HL-60 (cell line): ENCODE measurements around the gene DUSP28.

Source experiments
- DNase-seq, 2 experiments: peaks; one replicate each; pipeline ENCODE4 v3.0.0-alpha.2; 2010 to 2020; ENCODE audit warnings: low read depth in 1 of 2, low spot score in 1 of 2
- H3K27ac ChIP-seq: fragments of 250-450 bp; sonication (Bioruptor Pico); replicated peaks from 2 replicates; pipeline ENCODE4 v1.5.1; 2020; ENCODE audit warnings: mild to moderate bottlenecking, moderate library complexity
- H3K27me3 ChIP-seq: fragments of 250-450 bp; sonication (Bioruptor Pico); 2 replicates; pipeline ENCODE4 v1.5.1; 2021; ENCODE audit warnings: mild to moderate bottlenecking, moderate library complexity; ENCODE audit not compliant: insufficient read depth, poor library complexity, severe bottlenecking
- H3K4me3 ChIP-seq: replicated peaks from 2 replicates; pipeline ENCODE4 v1.5.1; 2011; ENCODE audit warnings: mild to moderate bottlenecking, control low read depth, low read length; ENCODE audit not compliant: insufficient read depth
- GABPA ChIP-seq: IDR thresholded peaks from 2 replicates; pipeline ENCODE4 v1.6.1; 2012; ENCODE audit warnings: low read depth
- POLR2AphosphoS5 ChIP-seq: IDR thresholded peaks from 2 replicates; pipeline ENCODE4 v1.6.1; 2012; ENCODE audit warnings: low read depth
- SPI1 ChIP-seq: IDR thresholded peaks from 2 replicates; pipeline ENCODE4 v1.6.1; 2012; ENCODE audit warnings: low read depth, mild to moderate bottlenecking, borderline replicate concordance
- TF ChIP-seq, protein P1 (sequence below): IDR thresholded peaks from 2 replicates; pipeline ENCODE4 v1.6.1; 2012; ENCODE audit warnings: low read depth; ENCODE audit not compliant: insufficient replicate concordance
- TF ChIP-seq, protein P2 (sequence below): IDR thresholded peaks from one replicate; pipeline ENCODE4 v1.5.1; 2011; ENCODE audit warnings: low read length, control low read depth, inconsistent platforms; ENCODE audit not compliant: insufficient read depth

DUSP28 gene

DNA sequence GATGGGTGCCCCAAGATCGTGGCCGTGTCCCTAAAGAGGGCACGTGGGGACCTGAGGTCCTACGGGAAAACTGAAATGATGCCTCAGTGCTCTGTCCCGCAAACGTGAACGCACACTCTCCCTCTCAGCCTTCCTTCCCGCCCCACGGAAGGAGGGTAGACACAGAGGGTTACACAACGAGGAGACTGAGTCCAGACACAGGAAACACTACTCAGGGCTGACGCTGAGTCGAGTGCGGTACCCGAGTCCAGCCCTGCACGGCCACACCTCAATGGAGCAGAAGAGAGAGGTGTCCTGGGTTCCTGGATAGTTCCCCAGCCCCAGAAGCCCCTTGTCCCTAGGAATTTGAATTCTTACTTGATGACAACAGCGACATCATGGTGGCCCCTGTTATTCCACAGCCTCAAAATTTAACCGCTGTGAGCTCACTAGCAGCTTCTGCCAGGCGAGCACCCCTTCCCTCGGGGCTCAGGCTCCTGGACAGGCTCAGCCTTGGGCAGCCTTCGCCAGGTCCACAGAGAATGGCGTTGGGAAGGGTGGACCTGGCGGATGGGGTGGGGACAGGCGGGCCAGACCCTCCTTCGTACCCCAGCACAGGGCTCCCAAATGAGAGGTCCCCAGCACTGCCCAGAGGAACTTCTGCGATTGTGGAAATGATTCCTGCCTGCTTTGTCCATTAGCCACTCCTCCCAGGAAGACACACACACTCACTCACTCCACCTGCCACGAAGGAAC lies 7.1 kb downstream of the DUSP28 start:
- Histone ChIP-seq H3K4me3 (peak overlapping the region; percentile 56), H3K27me3 (no peaks in the 10 kb centered on the region), H3K27ac (peak overlapping the region; percentile 92)
- peak in 1 of 2 experiments; percentile 59 for DNase-seq
- no peak for TF ChIP-seq POLR2AphosphoS5

DNA sequence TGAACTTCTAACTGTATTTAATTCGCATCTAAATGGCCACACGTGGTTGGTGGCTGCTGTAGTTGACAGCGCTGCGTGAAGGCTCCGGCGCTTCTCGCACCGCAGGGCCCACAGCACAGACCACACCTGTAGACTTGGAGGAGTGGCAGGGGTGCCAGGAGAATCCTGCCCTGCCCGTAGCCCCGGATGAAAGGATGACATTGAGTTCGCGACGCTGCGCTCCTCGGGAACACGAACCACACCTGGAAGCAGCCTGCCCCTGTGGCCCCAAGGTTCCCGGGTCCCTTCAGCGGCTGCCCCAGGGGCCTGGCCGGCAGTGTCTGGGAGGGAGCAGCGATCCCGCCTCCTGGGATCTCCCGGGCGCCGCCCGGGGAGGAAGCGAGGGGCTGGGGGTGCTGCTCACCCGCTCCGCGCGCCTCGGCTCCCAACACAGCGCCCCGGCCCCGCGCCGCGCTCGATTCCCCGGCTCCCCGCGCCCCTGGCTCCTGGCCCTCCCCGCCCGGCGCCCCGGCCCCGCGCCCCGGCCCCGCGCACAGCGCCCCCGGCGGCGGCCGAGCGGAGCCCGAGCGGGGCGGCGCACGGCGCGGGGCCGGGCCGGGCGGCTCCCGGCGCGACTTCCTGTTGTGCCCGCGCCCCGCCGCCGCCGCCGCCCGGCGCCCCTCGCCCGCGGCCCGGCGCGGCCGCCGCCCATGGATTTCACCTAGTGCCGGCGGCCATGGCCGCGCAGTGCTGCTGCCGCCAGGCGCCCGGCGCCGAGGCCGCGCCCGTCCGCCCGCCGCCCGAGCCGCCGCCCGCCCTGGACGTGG lies 7.9 kb downstream of the DUSP28 start, which contains the start of gene RNPEPL1:
Gene RNPEPL1, plus strand, starts transcription at position 613 of the 806 bp plus-strand sequence. Its CDS starts 103 bp downstream, at position 716.
- Histone ChIP-seq H3K4me3 (peak within 1 kb of the TSS; percentile 58), H3K27ac (peak within 1 kb of the TSS; percentile 92), H3K27me3 (no peaks in the 10 kb centered on the region)
- DNase-seq = peak in 1 of 2 experiments; percentile 34
- TF ChIP-seq, protein P1, sequence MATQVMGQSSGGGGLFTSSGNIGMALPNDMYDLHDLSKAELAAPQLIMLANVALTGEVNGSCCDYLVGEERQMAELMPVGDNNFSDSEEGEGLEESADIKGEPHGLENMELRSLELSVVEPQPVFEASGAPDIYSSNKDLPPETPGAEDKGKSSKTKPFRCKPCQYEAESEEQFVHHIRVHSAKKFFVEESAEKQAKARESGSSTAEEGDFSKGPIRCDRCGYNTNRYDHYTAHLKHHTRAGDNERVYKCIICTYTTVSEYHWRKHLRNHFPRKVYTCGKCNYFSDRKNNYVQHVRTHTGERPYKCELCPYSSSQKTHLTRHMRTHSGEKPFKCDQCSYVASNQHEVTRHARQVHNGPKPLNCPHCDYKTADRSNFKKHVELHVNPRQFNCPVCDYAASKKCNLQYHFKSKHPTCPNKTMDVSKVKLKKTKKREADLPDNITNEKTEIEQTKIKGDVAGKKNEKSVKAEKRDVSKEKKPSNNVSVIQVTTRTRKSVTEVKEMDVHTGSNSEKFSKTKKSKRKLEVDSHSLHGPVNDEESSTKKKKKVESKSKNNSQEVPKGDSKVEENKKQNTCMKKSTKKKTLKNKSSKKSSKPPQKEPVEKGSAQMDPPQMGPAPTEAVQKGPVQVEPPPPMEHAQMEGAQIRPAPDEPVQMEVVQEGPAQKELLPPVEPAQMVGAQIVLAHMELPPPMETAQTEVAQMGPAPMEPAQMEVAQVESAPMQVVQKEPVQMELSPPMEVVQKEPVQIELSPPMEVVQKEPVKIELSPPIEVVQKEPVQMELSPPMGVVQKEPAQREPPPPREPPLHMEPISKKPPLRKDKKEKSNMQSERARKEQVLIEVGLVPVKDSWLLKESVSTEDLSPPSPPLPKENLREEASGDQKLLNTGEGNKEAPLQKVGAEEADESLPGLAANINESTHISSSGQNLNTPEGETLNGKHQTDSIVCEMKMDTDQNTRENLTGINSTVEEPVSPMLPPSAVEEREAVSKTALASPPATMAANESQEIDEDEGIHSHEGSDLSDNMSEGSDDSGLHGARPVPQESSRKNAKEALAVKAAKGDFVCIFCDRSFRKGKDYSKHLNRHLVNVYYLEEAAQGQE = no peak
- TF ChIP-seq SPI1 (no peak), POLR2AphosphoS5 (peak; percentile 30; the same call in 1 of the 2 replicates)
- TF ChIP-seq, protein P2, sequence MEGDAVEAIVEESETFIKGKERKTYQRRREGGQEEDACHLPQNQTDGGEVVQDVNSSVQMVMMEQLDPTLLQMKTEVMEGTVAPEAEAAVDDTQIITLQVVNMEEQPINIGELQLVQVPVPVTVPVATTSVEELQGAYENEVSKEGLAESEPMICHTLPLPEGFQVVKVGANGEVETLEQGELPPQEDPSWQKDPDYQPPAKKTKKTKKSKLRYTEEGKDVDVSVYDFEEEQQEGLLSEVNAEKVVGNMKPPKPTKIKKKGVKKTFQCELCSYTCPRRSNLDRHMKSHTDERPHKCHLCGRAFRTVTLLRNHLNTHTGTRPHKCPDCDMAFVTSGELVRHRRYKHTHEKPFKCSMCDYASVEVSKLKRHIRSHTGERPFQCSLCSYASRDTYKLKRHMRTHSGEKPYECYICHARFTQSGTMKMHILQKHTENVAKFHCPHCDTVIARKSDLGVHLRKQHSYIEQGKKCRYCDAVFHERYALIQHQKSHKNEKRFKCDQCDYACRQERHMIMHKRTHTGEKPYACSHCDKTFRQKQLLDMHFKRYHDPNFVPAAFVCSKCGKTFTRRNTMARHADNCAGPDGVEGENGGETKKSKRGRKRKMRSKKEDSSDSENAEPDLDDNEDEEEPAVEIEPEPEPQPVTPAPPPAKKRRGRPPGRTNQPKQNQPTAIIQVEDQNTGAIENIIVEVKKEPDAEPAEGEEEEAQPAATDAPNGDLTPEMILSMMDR = no peak

DNA sequence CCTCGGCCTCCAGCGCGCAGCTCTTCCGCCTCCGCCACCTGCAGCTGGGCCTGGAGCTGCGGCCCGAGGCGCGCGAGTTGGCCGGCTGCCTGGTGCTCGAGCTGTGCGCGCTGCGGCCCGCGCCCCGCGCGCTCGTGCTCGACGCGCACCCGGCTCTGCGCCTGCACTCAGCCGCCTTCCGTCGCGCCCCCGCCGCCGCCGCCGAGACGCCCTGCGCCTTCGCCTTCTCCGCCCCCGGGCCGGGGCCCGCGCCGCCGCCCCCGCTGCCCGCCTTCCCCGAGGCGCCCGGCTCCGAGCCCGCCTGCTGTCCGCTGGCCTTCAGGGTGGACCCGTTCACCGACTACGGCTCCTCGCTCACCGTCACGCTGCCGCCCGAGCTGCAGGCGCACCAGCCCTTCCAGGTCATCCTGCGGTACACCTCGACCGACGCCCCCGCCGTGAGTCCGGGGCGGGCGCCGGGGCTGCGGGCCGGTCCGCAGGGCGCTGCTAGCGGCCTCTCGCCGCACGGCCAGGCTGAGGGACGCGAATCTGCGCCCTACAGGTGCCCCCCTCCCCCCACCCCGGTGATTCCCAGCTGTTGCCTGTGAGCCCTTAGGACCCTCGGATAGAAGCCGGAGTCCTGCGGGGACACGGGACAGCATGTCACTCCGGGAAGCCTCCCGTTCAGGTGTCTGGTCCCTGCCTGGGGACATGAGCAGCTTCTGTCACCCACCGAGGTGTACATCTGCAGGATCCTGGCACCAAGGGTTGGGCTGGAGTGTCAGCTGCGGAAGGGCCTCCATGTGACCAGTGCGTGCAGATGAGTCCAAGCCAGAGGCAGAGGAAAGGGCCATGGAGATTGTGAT lies 8.7 kb downstream of the DUSP28 start:
- peak overlapping the region; percentile 37 for H3K27ac ChIP-seq
- peak in 1 of 2 experiments; percentile 35 for DNase-seq
- TF ChIP-seq, protein P1 = no peak
- TF ChIP-seq, protein P2 = no peak
- TF ChIP-seq POLR2AphosphoS5 (no peak), GABPA (no peak), SPI1 (no peak)
- H3K4me3 ChIP-seq = peak overlapping the region; percentile 58
- H3K27me3 ChIP-seq = no peaks in the 10 kb centered on the region
